HG03460 (cell line): Measurements from ENCODE around the gene MBNL2.

Experiments
- ATAC-seq: cut with Tn5 transposase; IDR thresholded peaks from one replicate; pipeline ENCODE4 v1.9.1; 2021; ENCODE audit not compliant: unreplicated experiment

Gene MBNL2

GRCh38 chr13:97221989-97222700 is at the start of gene MBNL2:
Gene MBNL2, plus strand, starts transcription at chr13:97222333. Its CDS starts 53,903 bp downstream, at chr13:97276236.
- ATAC-seq = peak; percentile 92

GRCh38 chr13:97174638-97175037 is 47.5 kb upstream of the MBNL2 start:
- ATAC-seq = no peak

- no peak for ATAC-seq
Measured at GRCh38 chr13:97175041-97175440, 47.1 kb upstream of the MBNL2 start.

GRCh38 chr13:97179501-97179900 is 42.6 kb upstream of the MBNL2 start:
- ATAC-seq = no peak

- ATAC-seq = no peak
Measured at GRCh38 chr13:97182111-97182890, 39.8 kb upstream of the MBNL2 start.

GRCh38 chr13:97185291-97185690 is 36.8 kb upstream of the MBNL2 start:
- no peak for ATAC-seq

- no peak for ATAC-seq
Measured at GRCh38 chr13:97185751-97186150, 36.4 kb upstream of the MBNL2 start.

- no peak for ATAC-seq
Measured at GRCh38 chr13:97188207-97188606, 33.9 kb upstream of the MBNL2 start.

GRCh38 chr13:97189928-97190327 is 32.2 kb upstream of the MBNL2 start:
- no peak for ATAC-seq

- ATAC-seq = no peak
Measured at GRCh38 chr13:97191142-97191541, 31.0 kb upstream of the MBNL2 start.

- ATAC-seq = no peak
Measured at GRCh38 chr13:97191615-97192014, 30.5 kb upstream of the MBNL2 start.

- no peak for ATAC-seq
Measured at GRCh38 chr13:97192166-97192565, 30.0 kb upstream of the MBNL2 start.

GRCh38 chr13:97193577-97193976 is 28.6 kb upstream of the MBNL2 start:
- no peak for ATAC-seq

- no peak for ATAC-seq
Measured at GRCh38 chr13:97194479-97194878, 27.7 kb upstream of the MBNL2 start.

- ATAC-seq = no peak
Measured at GRCh38 chr13:97196340-97196739, 25.8 kb upstream of the MBNL2 start.

GRCh38 chr13:97198753-97199152 is 23.4 kb upstream of the MBNL2 start:
- ATAC-seq = no peak

- ATAC-seq = no peak
Measured at GRCh38 chr13:97199451-97199850, 22.7 kb upstream of the MBNL2 start.

- ATAC-seq = no peak
Measured at GRCh38 chr13:97200081-97200942, 21.8 kb upstream of the MBNL2 start.

GRCh38 chr13:97202761-97203160 is 19.4 kb upstream of the MBNL2 start:
- no peak for ATAC-seq

- no peak for ATAC-seq
Measured at GRCh38 chr13:97205465-97205864, 16.7 kb upstream of the MBNL2 start.

- no peak for ATAC-seq
Measured at GRCh38 chr13:97205982-97206381, 16.2 kb upstream of the MBNL2 start.
